Endodermal cell (in vitro differentiated cells): Measurements from ENCODE around the gene MGME1. TPM values are rescaled to one million over a fixed set of nuclear protein-coding genes. Genes with fewer than 3 reads are reported as not detected.

Experiments
- DNase-seq: peaks from one replicate; pipeline ENCODE4 v3.0.0-alpha.2; 2017
- H3K27ac ChIP-seq: 2 replicates; pipeline ENCODE4 v1.5.1; 2013; ENCODE audit warnings: mild to moderate bottlenecking, low read depth, low read length, moderate library complexity
- H3K27me3 ChIP-seq: 2 replicates; pipeline ENCODE4 v1.6.1; 2013; ENCODE audit warnings: mild to moderate bottlenecking, low read length, moderate library complexity; ENCODE audit not compliant: insufficient read depth, control insufficient read depth, poor library complexity, severe bottlenecking
- H3K36me3 ChIP-seq: 2 replicates; pipeline ENCODE4 v1.7.0; 2013; ENCODE audit warnings: mild to moderate bottlenecking, low read length, moderate library complexity; ENCODE audit not compliant: control insufficient read depth, insufficient read depth
- H3K4me1 ChIP-seq: one replicate; pipeline ENCODE4 v1.7.0; 2013; ENCODE audit warnings: low read length; ENCODE audit not compliant: control insufficient read depth, insufficient read depth
- H3K4me3 ChIP-seq: 2 replicates; pipeline ENCODE4 v1.5.1; 2013; ENCODE audit warnings: mild to moderate bottlenecking, low read length, moderate library complexity
- H3K9ac ChIP-seq: 2 replicates; pipeline ENCODE4 v1.6.1; 2013; ENCODE audit warnings: mild to moderate bottlenecking, low read length, moderate library complexity; ENCODE audit not compliant: poor library complexity, severe bottlenecking; ENCODE audit errors: extremely low read depth
- H3K9me3 ChIP-seq: 2 replicates; pipeline ENCODE4 v1.6.1; 2013; ENCODE audit warnings: mild to moderate bottlenecking, low read length, moderate library complexity; ENCODE audit not compliant: control insufficient read depth
- H3K27ac Mint-ChIP-seq: 2 replicates; pipeline ENCODE4 v1.8.0; 2020; ENCODE audit warnings: mixed read lengths
- H3K27me3 Mint-ChIP-seq: 2 replicates; pipeline ENCODE4 v1.8.0; 2021; ENCODE audit warnings: mild to moderate bottlenecking, mixed read lengths; ENCODE audit not compliant: insufficient read depth
- H3K36me3 Mint-ChIP-seq: 2 replicates; pipeline ENCODE4 v1.8.0; 2020; ENCODE audit warnings: low read depth, mixed read lengths
- H3K4me1 Mint-ChIP-seq: 2 replicates; pipeline ENCODE4 v1.8.0; 2020; ENCODE audit warnings: mixed read lengths
- H3K4me3 Mint-ChIP-seq: 2 replicates; pipeline ENCODE4 v1.8.0; 2020; ENCODE audit warnings: mild to moderate bottlenecking, moderate library complexity, mixed read lengths
- H3K9me3 Mint-ChIP-seq: 2 replicates; pipeline ENCODE4 v1.8.0; 2020; ENCODE audit warnings: mild to moderate bottlenecking, mixed read lengths
- CTCF ChIP-seq: fragments of 200-600 bp; sonication (generic); conservative IDR thresholded peaks from 2 replicates; pipeline ENCODE4 v1.5.0; 2021; ENCODE audit warnings: antibody characterized with exemption, mild to moderate bottlenecking
- WGBS, 2 experiments: methylation state at CpG; one replicate each; pipeline versions ENCODE4 v1.1.5 to v1.1.7; 2013; ENCODE audit warnings: missing lambda C conversion rate in 2 of 2, mixed read lengths in 1 of 2; ENCODE audit not compliant: insufficient coverage in 1 of 2, insufficient read length in 1 of 2; 5-methylcytosine and 5-hydroxymethylcytosine counted together
- long read RNA-seq, 4 experiments: library from polyadenylated mRNA in 2 of 4; library from RNA in 1 of 4; library from capped mRNA in 1 of 4; stranded (forward) in 3 of 4; unstranded in 1 of 4; transcript quantifications; one replicate each; pipeline ENCODE4 v2.0.0, GENCODE V29; 2020 to 2021; ENCODE audit warnings: inconsistent platforms in 1 of 4
- polyA plus RNA-seq, 2 experiments: library from polyadenylated mRNA; stranded (reverse); fragments of 50-300 nt; gene quantifications; one replicate each; pipeline ENCODE4 v1.2.3, GENCODE V29; 2013
- total RNA-seq, 2 donors: library from RNA; stranded (reverse); fragmentation: NEBNext Ultra II Directional in 1 of 2; extraction: Animal tissue kit (Norgen Biotek cat#: 25700) in 1 of 2; gene quantifications; 2 replicates in 1 of 2; 3 replicates in 1 of 2; pipeline ENCODE4 v1.2.1, GENCODE V29; 2021

MGME1 gene
- 10 to 100 TPM; 31.2 to 36.7 TPM for total RNA-seq
- 36.9 TPM for polyA plus RNA-seq (2013, experiment 1 of 2)
- 32.9 TPM for polyA plus RNA-seq (2013, experiment 2 of 2)
- long read RNA-seq, experiment 1, transcript MGME1-203 (5 exons, 2,336 nt) = major isoform, 8 of 17 reads
- long read RNA-seq, experiment 1, partial matches to known transcripts = 2 of 17 reads
- long read RNA-seq, experiment 1, other reads (novel, unspliced or antisense) = 5 of 17 reads
- long read RNA-seq, experiment 2, transcript MGME1-203 (5 exons, 2,336 nt) = major isoform, 19 of 32 reads
- long read RNA-seq, experiment 2, partial matches to known transcripts = 8 of 32 reads
- long read RNA-seq, experiment 2, other reads (novel, unspliced or antisense) = 3 of 32 reads
- long read RNA-seq, experiment 3, transcript MGME1-203 (5 exons, 2,336 nt) = major isoform, 102 of 160 reads
- long read RNA-seq, experiment 3, transcript MGME1-205 (3 exons, 740 nt) = minor isoform, 5 of 160 reads
- long read RNA-seq, experiment 3, partial matches to known transcripts = 31 of 160 reads
- long read RNA-seq, experiment 3, other reads (novel, unspliced or antisense) = 17 of 160 reads
- long read RNA-seq, experiment 4, transcript MGME1-203 (5 exons, 2,336 nt) = major isoform, 8 of 54 reads
- long read RNA-seq, experiment 4, partial matches to known transcripts = 5 of 54 reads
- long read RNA-seq, experiment 4, other reads (novel, unspliced or antisense) = 38 of 54 reads

- H3K4me1 Mint-ChIP-seq = peaks cover 46% of the 10 kb centered on the region
- peak within 1 kb of the TSS; percentile 95 for H3K4me3 Mint-ChIP-seq
- peak within 1 kb of the TSS; percentile 99 for H3K27ac Mint-ChIP-seq
- Histone ChIP-seq H3K27ac (peak within 1 kb of the TSS; percentile 99), H3K4me3 (peak within 1 kb of the TSS; percentile 91), H3K9ac (peak within 1 kb of the TSS; percentile 99), H3K9me3 (no peaks in the 10 kb centered on the region), H3K4me1 (peaks cover 13% of the 10 kb centered on the region), H3K27me3 (no peaks in the 10 kb centered on the region), H3K36me3 (peaks cover 26% of the 10 kb centered on the region)
- no peak for TF ChIP-seq CTCF
- H3K9me3 Mint-ChIP-seq = no peaks in the 10 kb centered on the region
- peak; percentile 100 for DNase-seq
- peaks cover 38% of the 10 kb centered on the region for H3K36me3 Mint-ChIP-seq
- WGBS, 2 experiments = 0% methylated on average over 45 to 96 of the region's 96 CpGs
- no peaks in the 10 kb centered on the region for H3K27me3 Mint-ChIP-seq
Measured at GRCh38 chr20:17968366-17969277, at the start of gene MGME1, which contains the start of gene SNX5. Gene MGME1, plus strand, starts transcription at chr20:17969018. Its CDS starts 842 bp downstream, at chr20:17969860. Gene SNX5, minus strand, starts transcription at chr20:17968794. Its CDS starts 369 bp downstream, at chr20:17968425.

DNA sequence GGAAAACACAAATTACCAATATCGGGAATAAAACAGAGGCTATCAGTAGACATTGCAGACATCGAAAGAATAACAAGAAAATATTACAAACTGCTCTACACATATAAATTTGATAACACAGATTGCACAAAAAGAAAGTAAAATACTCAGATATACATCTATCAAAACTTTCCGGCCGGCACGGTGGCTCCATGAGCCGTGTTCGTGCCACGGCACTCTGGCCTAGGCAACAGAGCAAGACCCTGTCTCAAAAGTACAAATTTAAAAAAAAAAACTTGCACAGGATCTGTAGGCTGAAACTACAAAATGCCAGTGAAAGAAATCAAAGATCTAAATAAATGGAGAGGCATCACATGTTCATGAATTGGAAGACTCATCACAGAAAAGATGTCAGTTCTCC lies 49.7 kb upstream of the MGME1 start:
- Histone ChIP-seq H3K4me3 (no peak overlapping the region), H3K9me3 (no peaks in the 10 kb centered on the region), H3K27me3 (no peaks in the 10 kb centered on the region), H3K36me3 (no peaks in the 10 kb centered on the region), H3K4me1 (no peaks in the 10 kb centered on the region), H3K27ac (no peak overlapping the region), H3K9ac (no peak overlapping the region)
- WGBS, 2 experiments = 83 to 98% methylated on average over 6 to 8 of the region's 8 CpGs
- TF ChIP-seq CTCF = no peak
- Mint-ChIP-seq H3K4me3 (no peak overlapping the region), H3K36me3 (no peaks in the 10 kb centered on the region), H3K4me1 (peaks cover 3% of the 10 kb centered on the region), H3K9me3 (no peaks in the 10 kb centered on the region), H3K27ac (no peak overlapping the region), H3K27me3 (no peaks in the 10 kb centered on the region)
- no peak for DNase-seq

- H3K36me3 Mint-ChIP-seq = no peaks in the 10 kb centered on the region
- TF ChIP-seq CTCF = no peak
- Histone ChIP-seq H3K9me3 (no peaks in the 10 kb centered on the region), H3K27ac (no peak overlapping the region), H3K4me3 (no peak overlapping the region), H3K36me3 (no peaks in the 10 kb centered on the region), H3K9ac (no peak overlapping the region), H3K4me1 (peaks cover 11% of the 10 kb centered on the region), H3K27me3 (no peaks in the 10 kb centered on the region)
- no peak overlapping the region for H3K4me3 Mint-ChIP-seq
- H3K4me1 Mint-ChIP-seq = peaks cover 21% of the 10 kb centered on the region
- no peak for DNase-seq
- WGBS, 2 experiments = 69 to 86% methylated on average over 1 of the region's 1 CpG
- no peaks in the 10 kb centered on the region for H3K9me3 Mint-ChIP-seq
- H3K27me3 Mint-ChIP-seq = no peaks in the 10 kb centered on the region
- H3K27ac Mint-ChIP-seq = no peak overlapping the region
Measured at GRCh38 chr20:17921774-17922173, 47.0 kb upstream of the MGME1 start.
